Calu3 (cell line): ENCODE results near the gene NTM. TPM values are rescaled to one million over a fixed set of nuclear protein-coding genes. Genes with fewer than 3 reads are reported as not detected.

Experiments used
- BruUV-seq: library from RNA; stranded (reverse); fragments of 400-500 nt; replicated peaks from 2 replicates; lab custom pipeline; 2021; lab: Mats Ljungman, UMichigan
- CTCF ChIA-PET: fragments of 300-600 bp; sonication (Branson Sonifier 250); formaldehyde crosslinking; loops from one replicate; lab custom pipeline; 2022; ENCODE audit warnings: antibody characterized with exemption; lab: Charles Lee
- DNase-seq: peaks from one replicate; pipeline ENCODE4 v3.0.0; 2022
- H3K27ac Mint-ChIP-seq: one replicate; pipeline ENCODE4 v1.8.0; 2022; ENCODE audit warnings: mixed read lengths; ENCODE audit not compliant: unreplicated experiment
- H3K27me3 Mint-ChIP-seq: one replicate; pipeline ENCODE4 v1.8.0; 2022; ENCODE audit warnings: mixed read lengths; ENCODE audit not compliant: unreplicated experiment
- H3K36me3 Mint-ChIP-seq: one replicate; pipeline ENCODE4 v1.8.0; 2022; ENCODE audit warnings: mild to moderate bottlenecking, moderate library complexity, mixed read lengths; ENCODE audit not compliant: insufficient read depth, unreplicated experiment
- H3K4me1 Mint-ChIP-seq: one replicate; pipeline ENCODE4 v1.8.0; 2022; ENCODE audit warnings: mild to moderate bottlenecking, low read depth, mixed read lengths; ENCODE audit not compliant: unreplicated experiment
- H3K4me3 Mint-ChIP-seq: one replicate; pipeline ENCODE4 v1.8.0; 2022; ENCODE audit warnings: mild to moderate bottlenecking, low read depth, moderate library complexity, mixed read lengths; ENCODE audit not compliant: unreplicated experiment
- H3K9me3 Mint-ChIP-seq: one replicate; pipeline ENCODE4 v1.8.0; 2022; ENCODE audit warnings: low read depth, mixed read lengths; ENCODE audit not compliant: unreplicated experiment
- intact Hi-C: fragments of 100-400 bp; cut with micrococcal nuclease; formaldehyde crosslinking; loops from one replicate; pipeline ENCODE4 v1.10.0; 2022; ENCODE audit not compliant: unreplicated experiment
- total RNA-seq: library from RNA; stranded (reverse); gene quantifications from 2 replicates; pipeline ENCODE4 v1.2.3, GENCODE V29; 2022
- TF ChIP-seq, protein P1 (sequence below): fragments of 200-600 bp; IDR thresholded peaks from one replicate; pipeline ENCODE4 v1.8.0; 2022; ENCODE audit warnings: antibody characterized with exemption; ENCODE audit not compliant: unreplicated experiment

Gene NTM
- total RNA-seq, 1 experiment from 2014 or later, result not detected

DNA sequence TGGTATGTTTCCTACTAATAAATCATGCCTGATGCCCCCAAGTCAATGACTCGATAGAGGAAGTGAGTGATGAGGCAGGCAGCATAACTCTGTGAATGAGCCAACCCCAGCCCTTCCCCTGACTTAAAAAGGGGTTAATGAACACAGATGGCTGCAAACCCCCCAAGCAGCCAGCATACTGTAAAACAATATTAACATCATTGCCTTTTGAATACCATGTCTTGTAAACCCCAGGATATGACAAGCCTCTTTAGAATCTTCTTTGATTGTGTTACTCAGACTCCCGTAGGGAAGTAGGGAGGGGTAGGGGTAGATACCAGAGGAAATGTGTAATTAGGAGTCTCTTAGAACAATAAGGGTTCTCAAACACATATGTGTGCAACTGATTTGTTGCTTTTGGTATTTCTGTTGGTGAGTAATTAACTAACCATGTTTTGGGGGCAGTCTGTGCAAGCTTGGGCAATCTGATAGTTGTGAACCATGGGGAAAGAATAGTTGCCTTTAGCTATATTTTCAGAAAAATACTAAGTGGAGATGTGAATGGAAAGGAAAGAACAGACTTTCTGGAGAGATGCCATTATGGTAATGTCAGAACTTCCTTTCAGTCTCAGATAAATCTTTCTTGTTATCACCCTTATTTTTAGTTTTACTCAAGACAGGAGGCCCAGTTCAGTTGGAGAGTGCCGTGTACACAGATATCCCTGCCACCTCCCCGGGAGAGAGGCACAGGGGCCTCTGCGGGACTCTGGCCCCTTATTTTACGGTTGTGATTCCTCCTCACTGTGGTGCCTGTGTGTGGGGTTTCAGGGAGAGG lies 701.8 kb downstream of the NTM start:
- CTCF ChIA-PET, result interaction anchor here (0.8 kb wide), 1 partner anchor 10 kb away, joined by 3 read pairs; no protein-coding TSS in a partner anchor
- TF ChIP-seq, protein P1, sequence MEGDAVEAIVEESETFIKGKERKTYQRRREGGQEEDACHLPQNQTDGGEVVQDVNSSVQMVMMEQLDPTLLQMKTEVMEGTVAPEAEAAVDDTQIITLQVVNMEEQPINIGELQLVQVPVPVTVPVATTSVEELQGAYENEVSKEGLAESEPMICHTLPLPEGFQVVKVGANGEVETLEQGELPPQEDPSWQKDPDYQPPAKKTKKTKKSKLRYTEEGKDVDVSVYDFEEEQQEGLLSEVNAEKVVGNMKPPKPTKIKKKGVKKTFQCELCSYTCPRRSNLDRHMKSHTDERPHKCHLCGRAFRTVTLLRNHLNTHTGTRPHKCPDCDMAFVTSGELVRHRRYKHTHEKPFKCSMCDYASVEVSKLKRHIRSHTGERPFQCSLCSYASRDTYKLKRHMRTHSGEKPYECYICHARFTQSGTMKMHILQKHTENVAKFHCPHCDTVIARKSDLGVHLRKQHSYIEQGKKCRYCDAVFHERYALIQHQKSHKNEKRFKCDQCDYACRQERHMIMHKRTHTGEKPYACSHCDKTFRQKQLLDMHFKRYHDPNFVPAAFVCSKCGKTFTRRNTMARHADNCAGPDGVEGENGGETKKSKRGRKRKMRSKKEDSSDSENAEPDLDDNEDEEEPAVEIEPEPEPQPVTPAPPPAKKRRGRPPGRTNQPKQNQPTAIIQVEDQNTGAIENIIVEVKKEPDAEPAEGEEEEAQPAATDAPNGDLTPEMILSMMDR, result no peak
- H3K27me3 Mint-ChIP-seq, result no peaks in the 10 kb centered on the region
- H3K4me1 Mint-ChIP-seq, result no peaks in the 10 kb centered on the region
- intact Hi-C loops, result no loop called here
- H3K27ac Mint-ChIP-seq, result no peak overlapping the region
- H3K9me3 Mint-ChIP-seq, result no peaks in the 10 kb centered on the region
- no peak for DNase-seq
- no peak overlapping the region for H3K4me3 Mint-ChIP-seq
- BruUV-seq, result no TSS peak
- H3K36me3 Mint-ChIP-seq, result no peaks in the 10 kb centered on the region

DNA sequence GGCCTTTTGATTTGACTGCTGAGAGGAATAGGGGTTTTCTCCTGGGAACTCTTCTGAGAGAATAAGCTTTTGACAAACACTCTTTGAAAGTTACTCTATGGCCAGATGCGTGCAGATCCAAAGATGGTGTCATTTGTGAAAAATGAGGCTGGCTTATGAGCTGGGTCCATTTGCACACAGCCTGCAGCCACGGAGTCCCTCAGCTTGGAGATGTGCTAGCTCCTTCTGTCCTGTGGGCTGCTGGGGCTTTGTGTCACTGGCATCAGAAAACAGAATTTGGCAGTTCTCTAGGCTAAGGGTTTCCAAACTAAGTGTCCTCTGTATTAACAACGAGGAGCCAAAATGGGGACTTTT lies 702.4 kb downstream of the NTM start:
- TF ChIP-seq, protein P1, result no peak
- H3K4me1 Mint-ChIP-seq, result no peaks in the 10 kb centered on the region
- intact Hi-C loops, result no loop called here
- H3K36me3 Mint-ChIP-seq, result no peaks in the 10 kb centered on the region
- DNase-seq, result no peak
- CTCF ChIA-PET, result no interaction called here
- no peaks in the 10 kb centered on the region for H3K27me3 Mint-ChIP-seq
- no TSS peak for BruUV-seq
- H3K4me3 Mint-ChIP-seq, result no peak overlapping the region
- H3K9me3 Mint-ChIP-seq, result no peaks in the 10 kb centered on the region
- H3K27ac Mint-ChIP-seq, result no peak overlapping the region

DNA sequence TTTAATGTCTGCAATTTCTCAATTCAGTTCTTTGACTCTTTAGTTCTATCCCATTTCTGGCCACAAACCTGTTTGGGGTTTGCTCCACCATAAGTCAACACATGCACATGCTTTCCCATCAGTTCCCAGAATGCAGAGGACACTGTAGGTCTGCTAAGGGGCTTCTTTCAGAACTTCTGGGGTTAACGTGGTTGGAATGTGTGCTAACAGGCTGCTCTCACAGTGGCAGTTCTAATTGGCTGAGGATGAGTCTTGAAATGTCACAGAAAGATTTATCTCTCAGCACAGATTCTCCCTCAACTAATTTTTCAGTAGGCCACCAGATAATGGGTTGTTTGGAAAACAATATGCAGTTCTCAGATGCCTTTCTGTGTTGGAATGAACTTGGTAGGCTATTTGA lies 703.4 kb downstream of the NTM start:
- CTCF ChIA-PET, result no interaction called here
- Mint-ChIP-seq H3K27me3 (no peaks in the 10 kb centered on the region), H3K9me3 (no peaks in the 10 kb centered on the region), H3K36me3 (no peaks in the 10 kb centered on the region), H3K4me3 (no peak overlapping the region), H3K27ac (no peak overlapping the region), H3K4me1 (no peaks in the 10 kb centered on the region)
- intact Hi-C loops, result no loop called here
- TF ChIP-seq, protein P1, result no peak
- BruUV-seq, result no TSS peak
- no peak for DNase-seq

DNA sequence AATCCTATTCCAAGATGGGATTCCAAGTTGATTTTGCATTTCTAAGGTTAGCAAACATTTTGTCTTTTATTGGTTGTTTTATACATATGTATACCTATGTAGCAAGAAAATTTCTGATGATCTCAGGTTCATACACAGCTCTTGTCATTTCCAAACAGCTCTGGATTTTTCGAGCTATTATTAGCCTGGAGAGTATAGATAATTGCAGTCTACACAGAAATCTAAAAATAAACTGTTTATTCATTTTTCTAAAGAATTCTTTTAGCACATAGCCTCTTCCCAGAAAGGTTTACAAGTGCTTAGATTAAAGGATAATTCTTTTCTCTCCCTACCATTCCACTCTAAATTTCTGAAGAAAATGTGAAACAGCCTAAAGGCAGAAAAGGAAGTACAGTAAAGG lies 705.0 kb downstream of the NTM start:
- H3K9me3 Mint-ChIP-seq, result no peaks in the 10 kb centered on the region
- no peaks in the 10 kb centered on the region for H3K36me3 Mint-ChIP-seq
- intact Hi-C loops, result no loop called here
- DNase-seq, result no peak
- TF ChIP-seq, protein P1, result no peak
- H3K27me3 Mint-ChIP-seq, result no peaks in the 10 kb centered on the region
- CTCF ChIA-PET, result no interaction called here
- no peak overlapping the region for H3K27ac Mint-ChIP-seq
- no peak overlapping the region for H3K4me3 Mint-ChIP-seq
- no peaks in the 10 kb centered on the region for H3K4me1 Mint-ChIP-seq
- no TSS peak for BruUV-seq
